OCI-LY1 (cell line): Measurements from ENCODE around the gene CANT1.
A peak's percentile ranks its signal among the peaks of the same experiment; 100 is the strongest.

ENCODE experiments used
- H2AFZ ChIP-seq: fragments of 200-600 bp; sonication (generic), shearing (Covaris generic); 2 replicates; pipeline ENCODE4 v1.6.0; 2014; ENCODE audit warnings: antibody characterized with exemption, mild to moderate bottlenecking, low read length
- H3F3A ChIP-seq: fragments of 200-600 bp; sonication (generic), shearing (Covaris generic); 2 replicates; pipeline ENCODE4 v1.6.0; 2014; ENCODE audit warnings: mild to moderate bottlenecking, antibody characterized with exemption, low read length, moderate library complexity; ENCODE audit not compliant: insufficient read depth
- H3K27ac ChIP-seq: fragments of 200-600 bp; sonication (generic); 2 replicates; pipeline ENCODE4 v1.5.1; 2014; ENCODE audit warnings: low read length, mixed run types, mild to moderate bottlenecking, low read depth; ENCODE audit not compliant: poor library complexity, severe bottlenecking
- H3K27me3 ChIP-seq: fragments of 200-600 bp; sonication (generic); 2 replicates; pipeline ENCODE4 v1.6.0; 2014; ENCODE audit warnings: antibody characterized with exemption, mild to moderate bottlenecking, low read length, moderate library complexity; ENCODE audit not compliant: insufficient read depth
- H3K36me3 ChIP-seq: fragments of 200-600 bp; sonication (generic); 2 replicates; pipeline ENCODE4 v1.6.1; 2014; ENCODE audit warnings: mild to moderate bottlenecking, antibody characterized with exemption, low read length, moderate library complexity, mixed read lengths; ENCODE audit not compliant: insufficient read depth
- H3K4me1 ChIP-seq: fragments of 200-600 bp; sonication (generic); 2 replicates; pipeline ENCODE4 v1.5.1; 2014; ENCODE audit warnings: mild to moderate bottlenecking, low read length, moderate library complexity; ENCODE audit not compliant: insufficient read depth, severe bottlenecking
- H3K4me2 ChIP-seq: fragments of 200-600 bp; sonication (generic), shearing (Covaris generic); 2 replicates; pipeline ENCODE4 v1.6.1; 2014; ENCODE audit warnings: low read length
- H3K4me3 ChIP-seq: fragments of 200-600 bp; sonication (generic); 2 replicates; pipeline ENCODE4 v1.5.1; 2014; ENCODE audit warnings: low read length, low read depth, mild to moderate bottlenecking, mixed read lengths; ENCODE audit not compliant: poor library complexity, severe bottlenecking
- H3K79me2 ChIP-seq: fragments of 200-600 bp; shearing (Covaris generic); 2 replicates; pipeline ENCODE4 v1.6.1; 2016; ENCODE audit warnings: mixed run types, low read length, mixed read lengths; ENCODE audit not compliant: insufficient read depth
- H3K9ac ChIP-seq: fragments of 200-600 bp; sonication (generic), shearing (Covaris generic); 2 replicates; pipeline ENCODE4 v1.6.1; 2014; ENCODE audit warnings: mild to moderate bottlenecking, low read length, mixed read lengths
- H3K9me2 ChIP-seq: fragments of 200-600 bp; sonication (generic), shearing (Covaris generic); 2 replicates; pipeline ENCODE4 v1.6.1; 2014; ENCODE audit warnings: low read depth, mild to moderate bottlenecking, low read length, mixed read lengths
- H3K9me3 ChIP-seq: fragments of 200-600 bp; shearing (Covaris generic); 2 replicates; pipeline ENCODE4 v1.6.1; 2014; ENCODE audit warnings: low read length, mixed read lengths
- H4K20me1 ChIP-seq: fragments of 200-600 bp; sonication (generic), shearing (Covaris generic); 2 replicates; pipeline ENCODE4 v1.6.0; 2016; ENCODE audit warnings: mild to moderate bottlenecking, low read length; ENCODE audit not compliant: insufficient read depth
- CTCF ChIP-seq: fragments of 200-600 bp; sonication (generic), shearing (Covaris generic); IDR thresholded peaks from 2 replicates; pipeline ENCODE4 v1.5.1; 2017; ENCODE audit warnings: mild to moderate bottlenecking, antibody characterized with exemption, low read length, moderate library complexity, mixed read lengths
- EZH2 ChIP-seq: fragments of 200-600 bp; sonication (generic), shearing (Covaris generic); IDR thresholded peaks from 2 replicates; pipeline ENCODE4 v1.8.0; 2017; ENCODE audit warnings: borderline replicate concordance, mixed run types, mild to moderate bottlenecking, antibody characterized with exemption, low read length, moderate library complexity, mixed read lengths

CANT1 gene

GRCh38 chr17:78974635-78975591, 34.7 kb downstream of the CANT1 start:
- Histone ChIP-seq H3K36me3 (no peaks in the 10 kb centered on the region), H3K9me3 (no peaks in the 10 kb centered on the region), H3K4me1 (peaks cover 10% of the 10 kb centered on the region), H3F3A (no peaks in the 10 kb centered on the region), H3K4me3 (peak overlapping the region; percentile 58), H4K20me1 (no peaks in the 10 kb centered on the region), H3K27ac (peak overlapping the region; percentile 50), H2AFZ (peak overlapping the region; percentile 89; the same call in 1 of the 2 replicates), H3K79me2 (no peaks in the 10 kb centered on the region), H3K9ac (peak overlapping the region; percentile 59), H3K9me2 (no peaks in the 10 kb centered on the region), H3K4me2 (peak overlapping the region; percentile 68), H3K27me3 (no peaks in the 10 kb centered on the region; the same call in 1 of the 2 replicates)
- TF ChIP-seq EZH2, result no peak
- no peak for TF ChIP-seq CTCF

GRCh38 chr17:78973792-78974520, 35.6 kb downstream of the CANT1 start:
- H3K79me2 ChIP-seq, result no peaks in the 10 kb centered on the region
- H3F3A ChIP-seq, result no peaks in the 10 kb centered on the region
- no peaks in the 10 kb centered on the region for H3K9me2 ChIP-seq
- TF ChIP-seq CTCF (no peak), EZH2 (no peak)
- no peak overlapping the region for H2AFZ ChIP-seq
- no peak overlapping the region for H3K27ac ChIP-seq
- H3K9ac ChIP-seq, result no peak overlapping the region
- no peaks in the 10 kb centered on the region; the same call in 1 of the 2 replicates for H3K27me3 ChIP-seq
- peaks cover 10% of the 10 kb centered on the region for H3K4me1 ChIP-seq
- H3K4me2 ChIP-seq, result no peak overlapping the region
- no peaks in the 10 kb centered on the region for H3K36me3 ChIP-seq
- no peak overlapping the region for H3K4me3 ChIP-seq
- no peaks in the 10 kb centered on the region for H4K20me1 ChIP-seq
- H3K9me3 ChIP-seq, result no peaks in the 10 kb centered on the region

- Histone ChIP-seq H3K9ac (no peak overlapping the region), H3K27ac (no peak overlapping the region), H3K36me3 (no peaks in the 10 kb centered on the region)
Observed at GRCh38 chr17:78973196-78973595, 36.4 kb downstream of the CANT1 start.

More at GRCh38 chr17:78973196-78973595, 36.4 kb downstream of the CANT1 start:
- Histone ChIP-seq H2AFZ (no peak overlapping the region), H3K9me3 (no peaks in the 10 kb centered on the region), H3K79me2 (no peaks in the 10 kb centered on the region), H3K27me3 (peaks cover 1% of the 10 kb centered on the region; the same call in 1 of the 2 replicates), H3K4me3 (no peak overlapping the region), H3K4me1 (peaks cover 10% of the 10 kb centered on the region), H3K9me2 (no peaks in the 10 kb centered on the region), H3K4me2 (no peak overlapping the region), H3F3A (no peaks in the 10 kb centered on the region), H4K20me1 (no peaks in the 10 kb centered on the region)
- TF ChIP-seq EZH2, result no peak
- TF ChIP-seq CTCF, result no peak
